Tibial nerve (tissue), 4 donors: ENCODE results near the gene AKAP6. TPM values are rescaled to one million over a fixed set of nuclear protein-coding genes. Genes with fewer than 3 reads are reported as not detected.

Source experiments
- DNase-seq, 2 donors: peaks; one replicate each; pipeline ENCODE4 v3.0.0-alpha.2; 2019; ENCODE audit warnings: low spot score in 2 of 2
- H3K27ac ChIP-seq, 4 donors: fragments of 200-600 bp; sonication (generic) in 3 of 4; one replicate each; pipeline ENCODE4 v1.5.1; 2017 to 2019; ENCODE audit warnings: mild to moderate bottlenecking in 1 of 4
- H3K27me3 ChIP-seq, 2 donors: fragments of 200-600 bp; sonication (generic) in 1 of 2; one replicate each; pipeline versions ENCODE4 v1.5.1 to v1.6.0; 2017 to 2019
- H3K36me3 ChIP-seq, 3 donors: fragments of 200-600 bp; sonication (generic); one replicate each; pipeline ENCODE4 v1.5.1; 2018 to 2019
- H3K4me1 ChIP-seq, 4 donors: fragments of 200-600 bp; sonication (generic) in 3 of 4; one replicate each; pipeline ENCODE4 v1.5.1; 2017 to 2019
- H3K4me3 ChIP-seq, 4 donors: fragments of 200-600 bp; sonication (generic) in 3 of 4; one replicate each; pipeline ENCODE4 v1.5.1; 2017 to 2019; ENCODE audit warnings: mild to moderate bottlenecking in 1 of 4, moderate library complexity in 1 of 4
- H3K9me3 ChIP-seq, 4 donors: fragments of 200-600 bp; sonication (generic) in 3 of 4; one replicate each; pipeline ENCODE4 v1.5.1; 2017 to 2019
- EP300 ChIP-seq, 2 donors: sonication (generic); formaldehyde crosslinking; IDR thresholded peaks; one replicate each; pipeline ENCODE4 v1.6.1; 2017; ENCODE audit warnings: antibody characterized with exemption in 2 of 2, mild to moderate bottlenecking in 1 of 2
- POLR2A ChIP-seq, 2 donors: fragments of 450-650 bp; IDR thresholded peaks; one replicate each; pipeline ENCODE4 v1.6.1; 2017; ENCODE audit warnings: antibody characterized with exemption in 2 of 2, mild to moderate bottlenecking in 2 of 2, moderate library complexity in 2 of 2
- WGBS, 2 donors: methylation state at CpG; one replicate each; pipeline ENCODE4 v1.1.5; 2018; 5-methylcytosine and 5-hydroxymethylcytosine counted together
- total RNA-seq, 4 donors: library from RNA; depleted of rRNA; stranded (reverse); fragments of >200 nt; gene quantifications; one replicate each; pipeline ENCODE4 v1.1.0, GENCODE V29; 2016
- TF ChIP-seq, protein P1 (sequence below), 5 experiments: fragments of 200-600 bp in 3 of 5; fragments of 450-650 bp in 2 of 5; sonication (generic) in 3 of 5; IDR thresholded peaks; one replicate each; pipeline ENCODE4 v1.5.1; 2016 to 2019; ENCODE audit warnings: antibody characterized with exemption in 5 of 5, mild to moderate bottlenecking in 3 of 5, moderate library complexity in 2 of 5

The AKAP6 gene
- 10 to 100 TPM in 1 of 4 donors, 1 to 10 TPM in 3; 2.1 to 10.7 (median 5.2) TPM for total RNA-seq

DNA sequence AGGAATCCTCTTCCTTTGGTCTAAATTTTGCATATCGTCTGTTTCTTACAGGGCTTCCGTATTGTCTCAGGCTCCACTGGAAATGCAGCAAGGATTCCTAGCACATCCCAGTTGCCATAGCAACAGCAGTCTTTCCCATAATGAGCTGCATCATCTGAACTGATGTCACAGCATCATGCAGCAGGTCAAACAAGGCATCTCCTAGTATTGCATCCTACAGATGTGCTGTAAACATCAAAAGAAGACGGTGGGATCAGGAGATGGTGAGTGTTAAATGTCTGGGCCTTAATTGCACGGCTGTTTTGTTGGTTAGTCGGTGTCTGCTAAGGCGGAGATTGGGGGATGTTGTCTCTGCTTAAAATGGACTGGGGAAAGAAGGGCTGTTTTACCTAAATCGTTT, at the start of gene AKAP6:
Gene AKAP6 (plus strand): TSS at position 153 of the 400 bp plus-strand sequence. CDS start 104,196 bp downstream, outside the sequence.
- 42 to 46% methylated on average over 7 of the region's 7 CpGs for WGBS, 2 donors

GRCh38 chr14:32286602-32287001, 42.5 kb upstream of the AKAP6 start:
- Histone ChIP-seq H3K4me1 (no peaks in the 10 kb centered on the region), H3K4me3 (no peak overlapping the region), H3K27ac (no peak overlapping the region), H3K36me3 (peaks cover 0 to 4% (median 0%) of the 10 kb centered on the region in 3 donors), H3K9me3 (peaks cover 0 to 19% (median 0%) of the 10 kb centered on the region in 4 donors), H3K27me3 (no peaks in the 10 kb centered on the region)
- 93 to 95% methylated on average over 1 of the region's 1 CpG for WGBS, 2 donors
- DNase-seq: no peak
- TF ChIP-seq, protein P1, sequence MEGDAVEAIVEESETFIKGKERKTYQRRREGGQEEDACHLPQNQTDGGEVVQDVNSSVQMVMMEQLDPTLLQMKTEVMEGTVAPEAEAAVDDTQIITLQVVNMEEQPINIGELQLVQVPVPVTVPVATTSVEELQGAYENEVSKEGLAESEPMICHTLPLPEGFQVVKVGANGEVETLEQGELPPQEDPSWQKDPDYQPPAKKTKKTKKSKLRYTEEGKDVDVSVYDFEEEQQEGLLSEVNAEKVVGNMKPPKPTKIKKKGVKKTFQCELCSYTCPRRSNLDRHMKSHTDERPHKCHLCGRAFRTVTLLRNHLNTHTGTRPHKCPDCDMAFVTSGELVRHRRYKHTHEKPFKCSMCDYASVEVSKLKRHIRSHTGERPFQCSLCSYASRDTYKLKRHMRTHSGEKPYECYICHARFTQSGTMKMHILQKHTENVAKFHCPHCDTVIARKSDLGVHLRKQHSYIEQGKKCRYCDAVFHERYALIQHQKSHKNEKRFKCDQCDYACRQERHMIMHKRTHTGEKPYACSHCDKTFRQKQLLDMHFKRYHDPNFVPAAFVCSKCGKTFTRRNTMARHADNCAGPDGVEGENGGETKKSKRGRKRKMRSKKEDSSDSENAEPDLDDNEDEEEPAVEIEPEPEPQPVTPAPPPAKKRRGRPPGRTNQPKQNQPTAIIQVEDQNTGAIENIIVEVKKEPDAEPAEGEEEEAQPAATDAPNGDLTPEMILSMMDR (IDR thresholded peaks at IDR 0.05): no peak
- TF ChIP-seq POLR2A (IDR thresholded peaks at IDR 0.05) (no peak), EP300 (IDR thresholded peaks at IDR 0.05) (no peak)

More for the DNA sequence above, at the start of gene AKAP6:
- no peaks in the 10 kb centered on the region for H3K27me3 ChIP-seq
- TF ChIP-seq, protein P1 (IDR thresholded peaks at IDR 0.05): no peak
- no peak for TF ChIP-seq EP300 (IDR thresholded peaks at IDR 0.05)
- TF ChIP-seq POLR2A (IDR thresholded peaks at IDR 0.05): no peak
- H3K36me3 ChIP-seq: no peaks in the 10 kb centered on the region
- no peaks in the 10 kb centered on the region for H3K4me1 ChIP-seq
- no peak within 1 kb of the TSS for H3K4me3 ChIP-seq
- DNase-seq: no peak
- peak within 1 kb of the TSS in 1 of 4 donors; percentile 4 for H3K27ac ChIP-seq
- peaks cover 0 to 8% (median 0%) of the 10 kb centered on the region in 4 donors for H3K9me3 ChIP-seq

- Histone ChIP-seq H3K27me3 (no peaks in the 10 kb centered on the region), H3K27ac (no peak overlapping the region), H3K9me3 (no peaks in the 10 kb centered on the region), H3K4me1 (no peaks in the 10 kb centered on the region), H3K4me3 (no peak overlapping the region), H3K36me3 (no peaks in the 10 kb centered on the region)
- no peak for TF ChIP-seq EP300 (IDR thresholded peaks at IDR 0.05)
- TF ChIP-seq, protein P1 (IDR thresholded peaks at IDR 0.05): no peak
- TF ChIP-seq POLR2A (IDR thresholded peaks at IDR 0.05): no peak
- 94 to 95% methylated on average over 3 of the region's 3 CpGs for WGBS, 2 donors
- no peak for DNase-seq
These were observed 32.7 kb upstream of the AKAP6 start for GRCh38 chr14:32296366-32296765.

- 74 to 76% methylated on average over 3 of the region's 3 CpGs for WGBS, 2 donors
- Histone ChIP-seq H3K27ac (no peak overlapping the region), H3K9me3 (no peaks in the 10 kb centered on the region), H3K4me1 (no peaks in the 10 kb centered on the region), H3K36me3 (no peaks in the 10 kb centered on the region), H3K4me3 (no peak overlapping the region), H3K27me3 (no peaks in the 10 kb centered on the region)
- DNase-seq: no peak
- TF ChIP-seq, protein P1 (IDR thresholded peaks at IDR 0.05): no peak
- TF ChIP-seq EP300 (IDR thresholded peaks at IDR 0.05) (no peak), POLR2A (IDR thresholded peaks at IDR 0.05) (no peak)
These were observed 30.8 kb upstream of the AKAP6 start for GRCh38 chr14:32298346-32298745.

DNA sequence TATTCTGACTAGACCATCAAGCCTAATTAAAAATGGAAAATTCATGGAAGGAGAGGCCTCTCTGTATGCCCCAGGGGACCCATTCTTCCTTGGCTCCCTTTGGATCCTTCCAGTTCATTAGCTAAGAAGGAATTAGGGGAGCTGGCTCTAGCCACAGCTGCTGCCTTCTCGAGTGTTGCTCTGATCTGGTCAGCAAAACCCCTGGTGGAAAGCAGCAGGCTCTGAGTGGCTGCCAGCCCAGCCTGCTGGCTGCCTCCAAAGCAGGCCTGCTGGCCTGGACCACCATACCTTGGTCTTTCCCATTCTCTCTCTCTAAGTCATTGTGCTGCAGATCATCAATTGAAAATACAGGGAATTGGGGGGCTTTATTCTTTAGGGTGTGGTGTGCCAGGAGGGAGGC, 29.0 kb upstream of the AKAP6 start:
- H3K27ac ChIP-seq: no peak overlapping the region
- no peaks in the 10 kb centered on the region for H3K27me3 ChIP-seq
- whole genome bisulfite sequencing, 2 donors: 36 to 60% methylated on average over 1 of the region's 1 CpG
- no peaks in the 10 kb centered on the region for H3K4me1 ChIP-seq
- no peaks in the 10 kb centered on the region for H3K9me3 ChIP-seq
- TF ChIP-seq, protein P1 (IDR thresholded peaks at IDR 0.05): no peak
- TF ChIP-seq POLR2A (IDR thresholded peaks at IDR 0.05): no peak
- TF ChIP-seq EP300 (IDR thresholded peaks at IDR 0.05): no peak
- no peaks in the 10 kb centered on the region for H3K36me3 ChIP-seq
- no peak overlapping the region for H3K4me3 ChIP-seq
- DNase-seq: no peak
